Endothelial cell of umbilical vein (primary cell): ENCODE data around the gene CNBD2. TPM values are rescaled to one million over a fixed set of nuclear protein-coding genes. Genes with fewer than 3 reads are reported as not detected.
"Not testable (repeated sequence)": the region's sequence is repeated elsewhere in the genome, so short reads cannot be mapped to it uniquely, and the experiment has no call there.

Experiments used
- BruUV-seq: library from RNA; stranded (reverse); fragments of 400-500 nt; replicated peaks from 2 replicates; lab custom pipeline; 2021; lab: Mats Ljungman, UMichigan
- CTCF ChIA-PET: fragments of 300-600, 350-600 bp; sonication (Branson Sonifier 250); formaldehyde crosslinking; loops from one replicate; lab custom pipeline; 2021; ENCODE audit warnings: antibody characterized with exemption, inconsistent platforms; lab: Charles Lee
- POLR2A ChIA-PET: fragments of 300-600, 350-600 bp; sonication (Branson Sonifier 250); formaldehyde crosslinking; loops from one replicate; lab custom pipeline; 2021; ENCODE audit warnings: antibody characterized with exemption, inconsistent platforms; lab: Charles Lee
- DNase-seq: peaks from one replicate; pipeline ENCODE4 v3.0.0-alpha.2; 2011; ENCODE audit warnings: low read depth, low spot score
- FAIRE-seq: peaks from 2 replicates; lab custom pipeline; 2011; peaks lifted over from hg19 to GRCh38; lab: Jason Lieb, UNC
- H2AFZ ChIP-seq: 2 replicates; pipeline ENCODE4 v1.6.0; 2012; ENCODE audit warnings: low read depth, low read length, control low read depth, inconsistent platforms
- H3K27ac ChIP-seq: 2 replicates; pipeline ENCODE4 v1.5.1; 2011; ENCODE audit warnings: low read depth, mild to moderate bottlenecking, control low read depth, low read length, moderate library complexity; ENCODE audit not compliant: insufficient read depth
- H3K27me3 ChIP-seq, 2 experiments: 2 replicates each; pipeline versions ENCODE4 v1.6.0 to v1.6.1; 2011; ENCODE audit warnings: low read length in 2 of 2, mixed read lengths in 1 of 2; ENCODE audit not compliant: control insufficient read depth in 2 of 2, insufficient read depth in 2 of 2
- H3K36me3 ChIP-seq, 2 experiments: 2 replicates in 1 of 2; 3 replicates in 1 of 2; pipeline ENCODE4 v1.5.1; 2011; ENCODE audit warnings: low read length in 2 of 2, mild to moderate bottlenecking in 1 of 2, moderate library complexity in 1 of 2; ENCODE audit not compliant: control insufficient read depth in 2 of 2, insufficient read depth in 2 of 2; ENCODE audit errors: extremely low read depth in 1 of 2
- H3K4me1 ChIP-seq: 3 replicates; pipeline ENCODE4 v1.5.1; 2011; ENCODE audit warnings: mild to moderate bottlenecking, low read length; ENCODE audit not compliant: control insufficient read depth, insufficient read depth; ENCODE audit errors: extremely low read depth
- H3K4me2 ChIP-seq: 2 replicates; pipeline ENCODE4 v1.6.1; 2011; ENCODE audit warnings: low read length, control low read depth, mixed read lengths; ENCODE audit not compliant: insufficient read depth
- H3K4me3 ChIP-seq, 3 experiments: fragments of 200-600 bp in 1 of 3; sonication (generic), shearing (Covaris generic) in 1 of 3; replicated peaks in 1 of 3; 2 replicates each; pipeline ENCODE4 v1.5.1; 2011 to 2016; ENCODE audit warnings: control low read depth in 3 of 3, low read length in 3 of 3, mild to moderate bottlenecking in 2 of 3, inconsistent platforms in 1 of 3, low read depth in 1 of 3, moderate library complexity in 1 of 3; ENCODE audit not compliant: insufficient read depth in 1 of 3
- H3K79me2 ChIP-seq: 2 replicates; pipeline ENCODE4 v1.6.0; 2012; ENCODE audit warnings: low read length, inconsistent platforms; ENCODE audit not compliant: control insufficient read depth, insufficient read depth
- H3K9ac ChIP-seq: replicated peaks from 2 replicates; pipeline ENCODE3; 2011; ENCODE audit warnings: low read length, control low read depth; ENCODE audit not compliant: insufficient read depth; ENCODE audit errors: extremely low read depth
- H3K9me1 ChIP-seq: replicated peaks from 3 replicates; pipeline ENCODE4 v1.6.0; 2011; ENCODE audit warnings: mild to moderate bottlenecking, low read length; ENCODE audit not compliant: control insufficient read depth, insufficient read depth; ENCODE audit errors: extremely low read depth
- H3K9me3 ChIP-seq: replicated peaks from 2 replicates; pipeline ENCODE4 v1.5.1; 2012; ENCODE audit warnings: low read length, inconsistent platforms; ENCODE audit not compliant: control insufficient read depth, insufficient read depth
- H4K20me1 ChIP-seq: replicated peaks from 2 replicates; pipeline ENCODE3; 2011; ENCODE audit warnings: mild to moderate bottlenecking, low read length; ENCODE audit not compliant: control insufficient read depth, insufficient read depth; ENCODE audit errors: extremely low read depth
- CTCF ChIP-seq, 2 donors: IDR thresholded peaks; 1 replicate in 1 of 2; 2 replicates in 1 of 2; pipeline ENCODE4 v1.5.1; 2011; ENCODE audit warnings: low read length in 2 of 2, mild to moderate bottlenecking in 2 of 2, moderate library complexity in 2 of 2, control low read depth in 1 of 2, inconsistent platforms in 1 of 2, low read depth in 1 of 2; ENCODE audit not compliant: insufficient read depth in 1 of 2; ENCODE audit errors: extremely low read depth in 1 of 2
- EZH2 ChIP-seq: IDR thresholded peaks from 2 replicates; pipeline ENCODE4 v1.6.1; 2012; ENCODE audit warnings: borderline replicate concordance, low read depth, mild to moderate bottlenecking, moderate library complexity, low read length, inconsistent platforms; ENCODE audit not compliant: severe bottlenecking
- MAX ChIP-seq: IDR thresholded peaks from 2 replicates; pipeline ENCODE4 v1.6.1; 2011; ENCODE audit not compliant: insufficient read depth, insufficient read length
- POLR2AphosphoS5 ChIP-seq: IDR thresholded peaks from 2 replicates; pipeline ENCODE4 v1.6.1; 2012; ENCODE audit warnings: low read depth, mild to moderate bottlenecking, control low read depth, low read length, moderate library complexity; ENCODE audit not compliant: insufficient read depth
- dilution Hi-C: fragments of 300-500 bp; cut with MboI; formaldehyde crosslinking; loops from one replicate; pipeline ENCODE4 v1.15.0; 2019; ENCODE audit warnings: low sequenced_read_pairs; ENCODE audit not compliant: extremely low pct_ligation_motif_present
- intact Hi-C: fragments of 100-400 bp; cut with micrococcal nuclease; formaldehyde crosslinking; loops from one replicate; pipeline ENCODE4 v1.10.0; 2022
- polyA plus RNA-seq, 4 experiments: library from polyadenylated mRNA; depleted of rRNA in 3 of 4; stranded (reverse) in 3 of 4; unstranded in 1 of 4; fragments of >200 nt; gene quantifications; 2 replicates each; pipeline versions ENCODE4 v1.2.1 to v1.2.3, GENCODE V29; 2011 to 2012; ENCODE audit warnings: missing spikeins in 1 of 4
- total RNA-seq: library from RNA; stranded (reverse); gene quantifications from 2 replicates; pipeline ENCODE4 v1.2.3, GENCODE V29; 2021

The CNBD2 gene
- total and polyA plus RNA-seq, 2 donors (not counting 3 experiments of a cell fraction or from before 2014, with no cell fraction given) = 4.9 to 7.5 TPM

- CTCF ChIA-PET = interaction anchor here (1.0 kb wide), 1 partner anchor 87 kb away, joined by 4 read pairs; no protein-coding TSS in a partner anchor
- H4K20me1 ChIP-seq, dilution Hi-C loops, H2AFZ ChIP-seq, H3K9me3 ChIP-seq, FAIRE-seq, H3K27me3 ChIP-seq, H3K36me3 ChIP-seq, intact Hi-C loops, POLR2A ChIA-PET, BruUV-seq, DNase-seq, H3K9ac ChIP-seq, H3K79me2 ChIP-seq, H3K4me2 ChIP-seq, H3K27ac ChIP-seq, H3K4me1 ChIP-seq, H3K4me3 ChIP-seq, H3K9me1 ChIP-seq: not testable (repeated sequence)
These were observed 109.4 kb downstream of the CNBD2 start for GRCh38 chr20:36077762-36078161.

- POLR2A ChIA-PET = no interaction called here
These were observed 111.1 kb downstream of the CNBD2 start for GRCh38 chr20:36079486-36079885.

DNA sequence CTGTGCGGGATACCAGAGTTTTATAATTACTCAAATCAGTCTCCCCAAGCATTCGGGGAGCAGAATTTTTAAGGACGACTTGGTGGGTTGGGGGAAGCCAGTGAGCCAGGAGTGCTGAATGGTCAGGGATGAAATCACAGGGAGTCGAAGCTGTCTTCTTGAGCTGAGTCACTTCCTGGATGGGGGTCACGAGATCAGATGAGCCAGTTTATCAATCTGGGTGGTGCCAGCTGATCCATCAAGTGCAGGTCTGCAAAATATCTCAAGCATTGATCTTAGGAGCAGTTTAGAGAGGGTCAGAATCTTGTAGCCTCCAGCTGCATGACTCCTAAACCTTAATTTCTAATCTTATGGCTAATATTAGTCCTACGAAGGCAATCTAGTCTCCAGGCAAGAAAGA is 111.6 kb downstream of the CNBD2 start:
- intact Hi-C loops, CTCF ChIA-PET: not testable (repeated sequence)

More at GRCh38 chr20:36079486-36079885, 111.1 kb downstream of the CNBD2 start:
- Histone ChIP-seq H3K9me3 (no peaks in the 10 kb centered on the region), H3K9ac (no peak overlapping the region), H3K27me3 (peaks cover 4 to 5% of the 10 kb centered on the region in 2 experiments), H3K4me1 (no peaks in the 10 kb centered on the region), H4K20me1 (no peaks in the 10 kb centered on the region), H3K4me3 (no peak overlapping the region), H3K36me3 (no peaks in the 10 kb centered on the region), H3K9me1 (no peaks in the 10 kb centered on the region), H2AFZ (no peak overlapping the region), H3K4me2 (no peak overlapping the region), H3K79me2 (no peaks in the 10 kb centered on the region), H3K27ac (no peak overlapping the region)
- no peak for TF ChIP-seq MAX
- no peak for TF ChIP-seq EZH2
- TF ChIP-seq POLR2AphosphoS5 = no peak
- TF ChIP-seq CTCF (IDR thresholded peaks at IDR 0.05; ENCODE audit: extremely low read depth in 1 of 2, insufficient read depth in 1 of 2, low read depth in 1 of 2, low read length in 2 of 2) = no peak
- BruUV-seq = no TSS peak
- FAIRE-seq = no peak
- intact Hi-C loops (no loop called here), dilution Hi-C loops (no loop called here)
- CTCF ChIA-PET = interaction anchor here (1.1 kb wide), 1 partner anchor 87 kb away, joined by 3 read pairs; no protein-coding TSS in a partner anchor
- no peak for DNase-seq

More for the DNA sequence above, 111.6 kb downstream of the CNBD2 start:
- H3K79me2 ChIP-seq, H4K20me1 ChIP-seq, H3K36me3 ChIP-seq, DNase-seq, BruUV-seq, dilution Hi-C loops, H2AFZ ChIP-seq, H3K9me3 ChIP-seq, H3K27me3 ChIP-seq, H3K4me1 ChIP-seq, H3K27ac ChIP-seq, H3K9me1 ChIP-seq, POLR2A ChIA-PET, H3K4me3 ChIP-seq, FAIRE-seq, H3K9ac ChIP-seq, H3K4me2 ChIP-seq: not testable (repeated sequence)
